ENCODE results near the gene DCLK1.

GRCh38 chr13:35770756-35771297, 360.4 kb downstream of the DCLK1 start:
- TF ChIP-seq EZH2 (IDR thresholded peaks at IDR 0.05; ENCODE audit: insufficient read depth, poor library complexity, severe bottlenecking): no peak
- no peak for TF ChIP-seq EZH2phosphoT487 (IDR thresholded peaks at IDR 0.05; ENCODE audit: insufficient read depth, low read depth)
